GM19372 (cell line): ENCODE measurements around the gene GRM5.

Experiments
- ATAC-seq: cut with Tn5 transposase; IDR thresholded peaks from one replicate; pipeline ENCODE4 v1.9.1; 2021; ENCODE audit warnings: mild to moderate bottlenecking, low read depth, moderate library complexity; ENCODE audit not compliant: unreplicated experiment

The GRM5 gene

DNA sequence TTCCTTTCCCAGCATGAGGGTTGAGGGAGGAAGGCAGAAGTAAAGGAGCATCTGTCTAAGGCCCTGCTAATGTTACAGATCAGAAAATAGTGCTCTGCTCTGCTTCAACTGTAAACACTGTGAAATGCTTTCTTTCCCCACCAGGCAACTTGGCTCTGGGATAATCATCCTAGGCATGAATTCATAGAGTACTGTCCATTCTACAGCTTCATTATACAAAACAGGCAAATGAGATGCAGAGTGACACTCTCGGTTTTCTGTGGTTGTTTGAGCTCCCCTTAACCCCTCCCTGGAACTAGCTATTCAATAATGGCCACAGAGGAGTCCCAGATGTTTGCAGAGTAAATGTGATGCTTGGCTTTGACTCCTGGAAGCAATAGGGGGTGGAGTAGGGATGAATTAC is 544.0 kb downstream of the GRM5 start:
- no peak for ATAC-seq

DNA sequence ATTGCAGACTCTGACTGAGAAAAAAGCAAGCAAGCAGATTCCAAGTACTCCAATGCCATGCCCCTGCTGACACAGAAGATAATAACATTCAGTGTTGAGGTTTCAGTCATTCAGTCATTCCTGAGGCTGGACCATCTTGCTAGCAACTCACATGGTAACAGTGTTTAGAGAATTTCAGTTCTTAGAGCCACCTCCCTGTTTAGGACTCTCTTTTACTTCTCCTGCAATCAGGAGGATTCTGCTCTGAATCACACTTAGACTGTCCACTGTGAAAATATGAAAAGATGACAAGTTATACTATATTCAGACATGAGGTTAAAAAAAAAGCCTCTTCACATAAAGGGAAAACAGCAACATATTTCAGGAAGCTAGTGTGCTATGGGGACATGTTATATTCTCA is 544.4 kb downstream of the GRM5 start:
- ATAC-seq = no peak

DNA sequence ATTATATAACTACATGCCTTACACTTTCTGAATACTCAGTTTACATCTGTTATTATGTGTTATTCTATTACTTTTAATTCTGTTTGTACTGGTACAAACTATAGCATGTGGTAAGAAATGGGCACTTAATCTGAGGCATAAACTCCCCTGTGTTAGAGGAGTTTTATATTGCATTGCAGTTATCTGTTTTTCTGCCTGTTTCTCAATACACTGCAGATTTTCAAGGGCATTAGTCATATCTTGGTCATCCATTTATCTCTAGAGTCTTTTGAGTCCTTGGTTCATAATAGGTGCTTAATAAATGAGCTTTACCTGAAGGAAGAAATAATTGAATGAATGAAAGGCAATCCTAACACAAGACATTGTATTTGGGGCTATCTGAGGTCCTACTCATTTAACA is 545.4 kb downstream of the GRM5 start:
- ATAC-seq = no peak

DNA sequence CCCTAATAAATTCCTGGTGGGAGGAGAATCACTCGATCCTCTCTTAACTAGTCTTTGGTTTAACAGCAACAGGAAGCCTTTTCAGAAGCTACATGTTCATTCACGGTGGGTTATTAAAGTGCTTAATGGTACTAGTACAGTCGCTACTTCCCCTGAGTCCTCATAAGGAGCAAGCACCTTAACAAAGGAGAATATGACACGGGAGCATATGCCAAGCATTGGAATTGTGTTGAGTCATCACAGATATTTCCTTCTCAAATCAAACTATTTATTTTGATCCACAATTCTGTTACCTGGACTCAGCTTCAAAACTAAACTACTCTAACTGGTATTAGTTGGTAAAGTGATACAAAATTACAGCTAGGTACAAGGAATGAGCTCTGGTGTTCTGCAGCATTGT is 550.8 kb downstream of the GRM5 start:
- no peak for ATAC-seq

DNA sequence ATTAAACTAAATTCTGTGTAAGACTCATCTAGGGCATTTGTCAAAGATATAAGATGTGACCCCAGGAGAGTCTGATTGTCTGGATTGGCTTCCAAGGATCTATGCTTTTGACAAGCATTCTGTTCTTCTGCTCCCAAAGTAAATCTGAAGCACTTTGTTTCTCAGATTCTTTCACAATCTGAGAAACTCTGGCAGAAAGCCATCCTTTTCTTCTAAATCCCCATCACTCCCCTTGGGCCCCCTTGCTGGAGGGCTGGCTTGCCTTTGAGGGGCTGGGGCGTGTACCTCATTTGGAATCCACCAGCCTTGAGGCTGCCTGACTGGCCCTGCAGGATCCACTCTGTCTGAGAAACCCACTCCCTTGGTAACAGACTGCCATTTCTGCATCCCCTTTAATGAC is 554.8 kb downstream of the GRM5 start:
- no peak for ATAC-seq

DNA sequence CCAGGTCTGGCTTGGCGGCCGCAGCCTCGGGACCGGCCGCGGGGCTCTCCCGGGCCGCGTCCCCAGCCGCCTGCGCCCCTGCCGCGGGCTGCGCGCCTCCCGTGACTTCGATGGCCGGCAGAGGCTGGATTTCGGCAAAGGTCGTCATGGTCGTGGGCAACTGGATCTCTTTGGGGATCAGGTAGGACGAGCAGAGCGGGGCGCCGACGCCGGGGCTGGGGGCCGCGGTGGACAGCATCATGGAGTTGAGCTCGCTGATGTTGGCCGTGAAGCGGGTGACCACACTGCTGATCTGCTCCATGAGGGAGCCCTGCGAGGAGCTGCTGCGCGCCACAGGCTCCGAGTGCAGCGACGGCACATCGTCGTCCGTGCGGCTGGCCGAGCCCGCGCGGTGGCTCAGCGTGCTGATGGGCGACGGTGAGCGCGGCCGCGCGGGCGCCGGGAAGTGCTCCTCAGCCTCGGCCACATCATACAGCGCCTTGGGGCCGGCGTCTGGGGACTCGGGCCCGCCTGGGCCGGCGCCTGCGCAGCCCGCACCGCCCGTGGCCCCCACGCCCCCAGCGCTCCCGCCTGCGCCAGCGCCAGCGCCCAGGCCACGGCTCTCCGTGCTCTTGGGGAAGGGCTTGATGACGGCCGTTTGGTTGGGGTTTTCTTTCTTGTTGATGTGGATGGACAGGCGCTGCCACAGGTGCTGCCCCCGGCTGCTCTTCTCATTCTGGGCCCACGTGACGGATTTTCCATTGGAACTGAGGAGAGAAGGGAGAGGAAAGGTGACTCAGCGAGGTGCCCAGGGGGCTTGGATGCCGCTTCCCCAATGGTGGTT is 556.8 kb downstream of the GRM5 start:
- no peak for ATAC-seq

DNA sequence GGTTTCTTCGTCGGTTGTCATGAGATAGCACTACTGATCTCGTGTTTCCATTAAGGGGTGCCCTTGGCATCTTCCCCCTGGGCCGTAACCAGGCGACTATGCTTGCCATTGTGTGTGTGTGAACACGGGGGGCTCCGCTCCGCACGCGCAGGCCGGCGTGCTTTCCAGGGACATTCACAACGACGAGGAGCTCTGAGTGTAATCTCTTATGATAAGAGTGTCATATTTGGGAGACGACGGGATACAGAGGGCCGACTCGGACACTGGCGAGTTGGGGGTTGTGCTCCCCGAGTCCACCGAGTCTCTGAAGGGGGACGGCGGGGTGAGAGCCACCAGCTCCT is 557.4 kb downstream of the GRM5 start:
- no peak for ATAC-seq

DNA sequence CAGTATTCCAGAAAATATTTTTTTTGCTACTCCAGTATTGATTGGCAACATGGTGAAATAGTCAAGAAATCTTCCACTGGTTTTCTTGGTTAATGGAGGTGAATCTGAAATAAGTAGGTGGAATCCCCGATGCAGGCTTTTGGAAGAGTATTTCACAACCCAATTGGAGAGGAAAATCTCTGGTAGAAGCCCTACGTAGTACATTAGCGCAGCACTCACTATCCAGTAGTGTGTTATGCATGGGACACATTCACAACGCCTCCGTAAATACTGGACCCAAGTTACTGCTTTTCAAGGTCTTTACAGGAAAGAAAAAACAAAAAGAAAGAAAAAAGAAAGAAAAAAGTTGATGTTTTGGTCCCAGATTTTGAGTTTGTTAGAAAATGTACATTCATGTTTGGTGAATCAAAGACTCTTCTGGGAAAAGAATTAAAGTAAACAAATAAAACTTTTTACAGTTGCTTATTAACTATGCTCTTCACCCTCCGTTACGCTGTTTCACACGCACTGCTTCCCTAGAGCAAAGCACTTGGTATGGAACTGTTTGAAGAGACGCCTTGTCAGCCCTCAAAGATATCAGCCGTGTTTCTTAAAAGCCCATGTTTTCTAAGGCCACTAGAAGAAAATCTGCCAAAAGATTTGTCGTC is 557.9 kb downstream of the GRM5 start:
- no peak for ATAC-seq

DNA sequence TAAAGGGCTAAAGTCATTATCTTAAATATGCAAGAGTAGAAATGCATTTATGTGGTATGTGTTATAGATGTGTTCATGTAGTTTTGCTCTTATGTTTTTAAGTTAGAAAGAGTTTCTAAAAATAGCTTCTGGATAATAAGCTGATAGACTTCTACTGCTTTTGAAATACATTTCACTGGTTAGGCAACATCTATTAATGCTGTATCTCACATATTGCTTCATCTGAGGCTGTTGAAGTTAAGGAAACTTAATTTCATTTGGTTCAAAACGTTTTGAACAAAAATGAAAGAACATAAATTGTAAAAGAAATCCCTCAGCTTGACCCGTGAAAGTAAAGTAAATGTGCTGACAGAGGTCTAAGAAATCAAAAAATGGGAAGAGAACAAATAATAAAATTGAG is 564.2 kb downstream of the GRM5 start:
- ATAC-seq = no peak

DNA sequence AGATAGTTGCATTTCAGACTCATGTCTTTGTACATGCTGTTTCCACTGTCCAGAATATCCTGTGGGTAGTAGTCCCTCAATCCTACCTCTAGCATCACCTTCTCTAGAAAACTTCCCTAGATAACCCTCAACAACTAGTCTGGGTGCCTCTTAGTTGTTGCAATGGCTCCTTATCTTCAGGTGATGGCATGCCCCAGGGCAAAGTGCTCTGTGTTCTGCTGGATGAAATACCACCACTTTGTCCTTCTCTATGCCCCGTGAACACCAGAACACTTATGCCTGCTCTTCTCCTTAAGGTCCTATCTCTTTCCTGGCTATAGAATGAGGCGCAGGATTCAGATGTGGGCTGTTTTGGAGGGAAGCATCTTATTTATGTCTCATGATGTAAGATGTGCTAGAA is 569.9 kb downstream of the GRM5 start:
- no peak for ATAC-seq

DNA sequence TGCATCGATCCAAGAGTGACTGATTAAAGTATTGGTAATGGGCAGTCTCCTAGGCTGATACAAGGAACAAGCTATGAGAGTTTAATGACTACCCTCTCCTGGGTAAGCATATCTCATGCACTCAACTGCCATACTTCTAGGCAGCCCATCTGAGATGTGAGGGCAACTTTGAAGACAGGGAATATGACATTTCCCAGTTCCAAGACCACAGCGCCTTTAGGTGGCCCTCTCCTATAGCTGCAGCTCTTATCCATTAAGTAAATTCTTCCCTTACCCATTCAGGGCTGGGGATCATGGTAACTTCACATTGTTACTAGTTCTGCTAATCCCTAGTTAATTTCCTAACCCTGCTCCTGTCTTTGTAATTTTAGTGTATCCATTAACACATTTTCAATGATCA is 570.9 kb downstream of the GRM5 start:
- no peak for ATAC-seq

DNA sequence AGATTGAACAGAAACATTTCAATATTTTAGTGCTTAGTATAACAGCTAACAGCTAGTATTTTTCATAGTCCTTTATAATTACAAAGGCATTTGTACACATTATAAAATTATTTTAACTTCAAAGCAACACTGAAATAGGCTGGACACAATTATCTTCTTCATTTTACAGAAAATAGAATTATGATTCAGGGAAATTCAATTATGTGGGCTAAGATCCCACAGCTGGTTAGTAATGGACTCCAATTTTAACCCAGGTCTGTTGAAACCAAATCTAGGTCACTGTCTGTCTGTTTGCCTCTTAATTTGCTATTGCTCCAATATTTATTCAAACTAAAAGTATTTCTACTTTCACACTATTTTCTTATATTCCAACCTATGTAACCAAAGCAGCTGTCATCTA is 574.1 kb downstream of the GRM5 start:
- ATAC-seq = no peak

DNA sequence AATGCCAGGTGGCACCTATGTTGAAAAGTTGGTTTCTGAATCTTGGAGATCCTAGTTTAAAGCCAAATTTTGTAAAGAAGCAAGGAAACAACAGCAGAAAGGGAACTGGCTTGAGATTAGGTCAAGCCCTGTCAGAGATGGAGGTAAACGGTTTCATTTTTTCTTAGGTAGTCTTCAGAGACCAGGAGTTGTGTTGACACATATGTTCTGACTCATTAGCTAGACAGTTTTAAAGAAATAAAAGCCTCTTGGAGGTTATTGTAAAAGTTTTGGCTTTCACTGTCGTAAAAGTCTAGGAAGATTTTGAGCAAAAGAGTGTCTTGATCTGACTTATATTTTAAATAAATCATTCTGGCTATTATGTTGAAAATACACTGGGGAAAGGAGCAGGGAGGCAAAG is 576.8 kb downstream of the GRM5 start:
- ATAC-seq = no peak

DNA sequence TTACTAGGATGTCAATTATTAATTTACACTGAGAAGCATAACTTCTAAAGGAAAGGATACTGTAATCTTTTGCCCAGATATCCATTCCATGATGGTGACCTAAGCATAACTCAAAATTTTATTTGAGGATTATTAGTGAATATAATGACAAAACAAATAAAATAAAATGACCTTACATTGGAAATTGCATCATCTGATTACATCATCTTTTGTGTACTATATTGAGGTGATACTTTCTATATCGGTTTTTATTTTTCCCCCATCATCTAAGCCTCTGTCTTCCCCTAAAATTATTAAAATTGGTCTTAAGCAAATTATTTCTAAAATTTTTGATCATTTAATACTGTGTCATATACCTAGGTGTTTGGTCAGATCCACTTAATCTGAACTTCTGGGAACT is 578.1 kb downstream of the GRM5 start:
- no peak for ATAC-seq

DNA sequence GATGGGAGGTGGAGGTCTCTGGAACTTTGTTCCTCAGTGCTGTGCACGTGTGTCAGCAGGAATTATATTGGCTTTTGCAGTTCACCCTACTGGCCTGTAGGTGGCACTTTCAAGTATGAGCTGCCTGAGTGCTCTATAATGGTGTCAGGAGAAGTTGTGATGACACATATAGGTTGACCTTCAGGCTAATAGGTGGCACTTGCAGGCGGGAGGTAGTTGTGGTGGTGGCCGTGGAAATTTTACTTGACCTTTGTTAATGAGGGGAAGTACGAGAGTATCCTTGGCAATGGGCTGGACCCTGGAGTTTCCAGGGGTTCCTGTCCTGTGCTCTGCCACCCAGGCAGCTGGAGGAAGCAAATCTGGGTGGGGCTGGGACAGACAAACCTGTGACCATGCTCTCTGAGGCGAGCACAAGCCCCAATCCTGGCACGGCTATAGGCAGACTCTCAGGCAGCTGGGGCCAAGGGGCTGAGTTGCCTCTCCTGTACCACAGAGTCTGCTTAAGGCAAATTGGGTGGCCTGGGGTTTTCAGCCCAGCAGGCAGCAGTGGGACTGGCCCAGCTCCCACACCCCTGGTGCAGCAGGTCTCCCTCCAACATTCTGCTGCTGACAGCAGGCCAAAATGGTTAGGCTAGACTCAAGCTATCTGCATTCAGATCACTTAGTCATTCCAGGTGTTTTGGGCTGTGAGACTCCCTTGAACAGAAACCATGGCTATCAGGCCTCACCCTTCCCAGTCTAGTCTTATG is 580.7 kb downstream of the GRM5 start:
- peak; percentile 93 for ATAC-seq

DNA sequence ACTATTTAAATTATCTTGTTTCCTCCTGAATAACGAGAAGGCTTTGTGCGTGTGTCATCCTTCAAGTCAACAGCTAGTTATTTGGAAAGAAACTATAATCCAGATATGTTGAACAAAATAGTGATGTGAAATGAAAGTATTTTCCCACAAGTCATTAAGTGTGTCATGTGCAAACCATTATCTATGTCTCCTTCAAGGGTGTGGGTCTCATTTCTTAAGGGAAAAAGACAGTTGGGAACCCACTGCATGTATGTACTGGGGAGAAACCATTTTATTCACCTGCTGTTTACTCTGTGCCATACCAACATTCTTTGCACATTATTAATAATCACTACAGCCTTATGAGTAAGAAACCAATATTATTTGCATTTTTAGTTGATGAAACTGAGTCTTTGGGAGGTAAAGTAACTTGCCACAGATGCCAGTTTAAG is 582.9 kb downstream of the GRM5 start:
- no peak for ATAC-seq

DNA sequence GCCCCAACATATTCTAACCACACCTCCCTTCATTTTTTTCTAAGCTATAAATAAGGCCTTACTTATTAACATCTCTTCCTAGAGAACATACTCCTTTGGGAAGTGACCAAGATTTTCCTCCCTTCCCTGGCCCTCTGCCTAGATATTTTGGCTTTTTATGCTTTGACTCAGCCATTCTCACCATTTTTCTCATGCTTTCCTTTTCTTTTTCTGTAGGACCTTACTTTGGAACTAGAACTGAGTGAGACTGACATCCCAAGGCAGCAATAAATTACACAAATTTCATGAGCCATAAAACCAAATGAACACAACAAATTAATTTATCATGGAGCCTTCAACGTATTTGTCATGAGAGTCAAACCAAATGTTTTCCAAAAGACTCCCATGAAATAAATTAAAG is 585.6 kb downstream of the GRM5 start:
- ATAC-seq = no peak

DNA sequence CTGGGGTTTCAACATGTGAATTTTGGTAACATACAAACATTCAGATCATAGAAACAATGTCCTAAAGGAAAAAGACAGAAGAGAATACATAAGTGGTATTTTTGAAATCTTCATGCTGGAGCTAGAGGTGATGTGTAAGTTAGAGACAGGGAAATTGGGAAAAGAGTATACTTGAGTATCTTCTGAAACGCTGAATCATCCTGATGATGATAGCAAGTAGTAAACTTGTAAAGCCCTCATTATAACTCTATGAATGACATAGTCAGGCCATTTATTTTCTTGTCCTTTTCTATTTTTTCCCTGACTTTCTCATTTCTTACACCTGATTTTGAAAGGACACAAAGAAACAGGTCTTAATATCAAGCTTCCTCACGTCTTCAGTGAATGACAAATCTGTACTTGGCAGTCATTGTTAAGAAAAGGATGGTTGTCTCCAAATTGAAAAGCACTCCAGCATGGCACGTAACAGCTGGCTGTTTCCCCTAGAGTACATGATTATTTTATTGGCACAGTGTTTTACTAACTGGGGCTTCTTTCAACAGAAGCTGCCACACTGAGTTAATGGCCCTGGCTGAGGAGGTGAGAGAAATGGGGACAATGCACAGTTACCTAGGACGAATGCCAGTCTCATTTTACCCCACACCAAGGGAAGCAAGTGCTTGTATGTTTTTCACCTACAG is 587.5 kb downstream of the GRM5 start:
- ATAC-seq = no peak

DNA sequence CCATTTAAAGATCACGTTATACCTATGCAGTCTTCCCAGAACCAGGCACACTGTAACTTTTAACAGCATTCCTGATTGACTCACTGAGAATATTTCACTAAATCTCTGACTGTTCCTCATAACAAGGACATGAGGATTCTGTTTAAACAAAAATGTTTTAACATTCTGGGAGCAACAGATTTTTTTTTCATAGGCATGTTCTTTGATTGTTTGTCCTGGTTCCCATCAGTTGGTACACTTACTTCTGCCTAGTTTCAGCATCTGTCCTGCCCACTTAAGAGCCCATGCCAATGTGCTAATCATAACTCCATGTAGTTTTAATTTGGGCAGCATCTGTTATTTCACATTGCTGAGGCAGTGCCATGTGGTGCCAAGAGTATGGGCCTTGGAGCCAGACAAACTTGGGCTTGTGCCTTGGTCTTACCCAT is 589.8 kb downstream of the GRM5 start:
- no peak for ATAC-seq

DNA sequence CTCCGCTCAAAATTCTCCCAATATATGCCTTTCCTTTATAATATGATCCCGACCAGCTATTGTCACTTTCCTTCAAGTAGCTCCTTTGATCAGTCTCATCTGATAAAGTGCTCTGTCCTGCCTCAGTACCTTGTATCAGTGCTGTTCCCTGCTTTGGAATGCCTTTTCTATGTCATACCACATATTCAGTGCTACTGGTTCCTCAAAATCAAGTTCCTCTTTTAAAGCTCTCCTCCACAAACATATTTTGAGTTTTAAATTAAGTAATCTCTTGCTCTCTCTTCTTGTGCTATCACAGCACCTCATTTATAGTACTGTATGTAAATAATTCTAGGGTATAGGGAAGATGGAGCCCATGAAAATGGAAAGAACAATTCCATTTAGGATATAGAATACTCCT is 591.1 kb downstream of the GRM5 start:
- no peak for ATAC-seq

DNA sequence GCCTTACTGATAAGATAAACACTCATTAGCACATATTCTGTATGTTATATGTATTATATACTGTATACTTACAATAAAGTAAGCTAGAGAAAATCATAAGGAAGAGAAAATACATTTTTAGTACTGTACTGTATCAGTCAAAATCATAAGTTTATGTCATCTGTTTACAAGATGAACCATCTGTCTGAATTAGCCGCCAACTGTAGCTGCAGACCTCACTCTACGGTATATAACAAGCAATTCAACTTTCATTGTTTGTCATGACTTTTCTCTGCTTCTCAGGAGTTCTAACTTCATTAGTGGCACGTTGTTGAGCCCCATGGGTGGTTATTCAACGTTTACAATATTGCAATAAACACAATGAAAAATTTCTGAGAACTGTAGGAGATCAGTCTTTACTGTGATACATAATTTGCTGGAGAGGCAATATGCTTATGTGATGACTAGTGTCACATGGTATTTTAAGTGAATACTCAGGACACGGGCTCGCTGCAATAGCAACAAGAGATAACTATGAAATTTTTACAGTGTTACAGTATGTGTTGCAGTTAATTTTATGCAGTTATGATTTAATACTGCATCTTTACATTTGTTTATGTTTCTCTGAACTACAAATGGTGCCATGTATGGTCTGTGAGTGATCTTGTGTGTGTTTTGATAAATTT is 596.1 kb downstream of the GRM5 start:
- no peak for ATAC-seq
